ENCODE data around the gene ARSG.
"Not testable (repeated sequence)": the region's sequence is repeated elsewhere in the genome, so short reads cannot be mapped to it uniquely, and the experiment has no call there.

ARSG gene

GRCh38 chr17:68290955-68291835 is at the start of gene ARSG, which contains the start of gene SLC16A6:
TSS of gene ARSG (plus strand) at chr17:68291495. CDS start at chr17:68307494, 15,999 bp downstream.
TSS of gene SLC16A6 (minus strand) at chr17:68291127. CDS start at chr17:68278320, 12,807 bp downstream.
- no peak for TF ChIP-seq CTCF (IDR thresholded peaks at IDR 0.05; ENCODE audit: insufficient read depth, low read depth, low read length, missing control alignments)
- peak; percentile 96 for DNase-seq (ENCODE audit: low read depth)
- peak within 1 kb of the TSS; percentile 91 for H3K4me3 ChIP-seq (ENCODE audit: low read depth, low read length)

GRCh38 chr17:68246271-68247028 is 44.8 kb upstream of the ARSG start:
- no peak for TF ChIP-seq CTCF (IDR thresholded peaks at IDR 0.05; ENCODE audit: insufficient read depth, low read depth, low read length, missing control alignments)
- no peak for DNase-seq (ENCODE audit: low read depth)
- peak overlapping the region; percentile 98 for H3K4me3 ChIP-seq (ENCODE audit: low read depth, low read length)

GRCh38 chr17:68247445-68248198 is 43.7 kb upstream of the ARSG start, which contains the start of gene AMZ2:
TSS of gene AMZ2 (plus strand) at chr17:68248043. CDS start at chr17:68250188, 2,145 bp downstream.
- H3K4me3 ChIP-seq (ENCODE audit: low read depth, low read length) = peak within 1 kb of the TSS; percentile 98
- no peak for TF ChIP-seq CTCF (IDR thresholded peaks at IDR 0.05; ENCODE audit: insufficient read depth, low read depth, low read length, missing control alignments)
- peak; percentile 98 for DNase-seq (ENCODE audit: low read depth)

GRCh38 chr17:68248199-68248825 is 43.0 kb upstream of the ARSG start:
- H3K4me3 ChIP-seq (ENCODE audit: low read depth, low read length) = peak overlapping the region; percentile 98
- TF ChIP-seq CTCF (IDR thresholded peaks at IDR 0.05; ENCODE audit: insufficient read depth, low read depth, low read length, missing control alignments) = no peak
- no peak for DNase-seq (ENCODE audit: low read depth)

- no peak for TF ChIP-seq CTCF (IDR thresholded peaks at IDR 0.05; ENCODE audit: insufficient read depth, low read depth, low read length, missing control alignments)
- peak overlapping the region; percentile 98 for H3K4me3 ChIP-seq (ENCODE audit: low read depth, low read length)
- DNase-seq (ENCODE audit: low read depth) = peak; percentile 24
These were observed 42.4 kb upstream of the ARSG start for GRCh38 chr17:68248891-68249290.

GRCh38 chr17:68249354-68249765 is 41.9 kb upstream of the ARSG start:
- peak overlapping the region; percentile 98 for H3K4me3 ChIP-seq (ENCODE audit: low read depth, low read length)
- DNase-seq (ENCODE audit: low read depth) = peak; percentile 61

GRCh38 chr17:68253426-68253825 is 37.9 kb upstream of the ARSG start:
- not testable (repeated sequence) for DNase-seq (ENCODE audit: low read depth); H3K4me3 ChIP-seq (ENCODE audit: low read depth, low read length)

More at GRCh38 chr17:68249354-68249765, 41.9 kb upstream of the ARSG start:
- no peak for TF ChIP-seq CTCF (IDR thresholded peaks at IDR 0.05; ENCODE audit: insufficient read depth, low read depth, low read length, missing control alignments)
